Measurements from ENCODE around the gene SMARCC2.

Gene SMARCC2

DNA sequence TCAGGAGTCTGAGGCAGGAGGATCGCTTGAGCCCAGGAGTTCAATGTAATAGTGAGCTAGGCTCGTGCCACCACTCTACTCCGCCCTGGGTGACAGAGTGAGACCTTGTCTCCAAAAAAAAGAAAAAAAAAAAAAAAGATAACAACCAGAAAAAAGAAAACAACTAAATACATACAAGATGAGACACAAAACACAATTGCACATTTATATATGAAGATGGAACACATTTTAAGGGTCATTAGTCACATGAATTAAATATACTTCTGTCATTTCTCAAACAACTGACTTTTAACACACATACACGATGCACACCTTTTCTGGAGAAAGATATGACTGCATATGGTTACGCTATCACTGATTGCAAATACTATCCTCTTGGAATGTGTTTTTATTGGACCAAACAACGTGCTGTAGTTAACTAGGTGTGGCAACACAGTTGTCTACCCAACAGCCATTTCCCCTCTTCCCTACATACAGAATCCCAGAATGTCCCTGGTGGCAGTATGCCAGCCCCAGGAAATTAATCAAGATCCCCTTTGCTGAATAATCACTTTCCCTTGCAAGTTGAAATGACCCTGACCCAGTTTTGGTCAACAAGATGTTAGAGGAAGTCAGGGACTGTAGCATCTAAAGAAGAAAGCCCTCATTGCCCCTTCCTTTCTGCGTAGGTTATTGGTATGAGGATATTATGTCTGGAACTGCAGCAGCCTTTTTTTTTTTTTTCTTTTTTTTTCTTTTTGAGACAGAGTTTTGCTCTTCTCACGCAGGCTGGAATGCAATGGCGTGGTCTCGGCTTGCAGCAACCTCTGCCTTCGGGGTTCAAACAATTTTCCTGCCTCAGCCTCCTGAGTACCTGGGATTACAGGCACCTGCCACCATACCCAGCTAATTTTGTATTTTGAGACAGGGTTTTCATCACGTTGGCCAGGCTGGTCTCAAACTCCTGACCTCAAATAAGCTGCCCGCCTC, 42.5 kb downstream of the SMARCC2 start:
- no peak for DNase-seq

DNA sequence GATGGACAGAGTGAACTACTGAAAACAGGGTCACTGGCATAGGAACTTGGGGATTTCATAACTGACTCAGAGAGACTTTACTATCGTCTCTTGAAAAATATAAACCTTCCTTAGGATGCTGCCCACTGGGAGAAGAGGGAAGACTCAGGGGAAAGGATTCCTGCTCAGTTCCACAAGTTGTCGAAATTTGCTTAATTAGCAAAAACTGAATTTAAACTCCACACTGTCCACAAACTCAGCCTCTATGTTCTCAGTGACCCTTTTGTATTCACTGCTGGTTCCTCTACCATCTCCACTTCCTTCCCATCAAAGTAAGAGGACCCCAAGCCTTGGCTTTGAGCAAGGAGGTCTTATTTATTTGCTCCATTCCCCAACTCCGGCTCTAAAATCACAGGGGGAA, 44.1 kb downstream of the SMARCC2 start:
- no peak for DNase-seq

DNA sequence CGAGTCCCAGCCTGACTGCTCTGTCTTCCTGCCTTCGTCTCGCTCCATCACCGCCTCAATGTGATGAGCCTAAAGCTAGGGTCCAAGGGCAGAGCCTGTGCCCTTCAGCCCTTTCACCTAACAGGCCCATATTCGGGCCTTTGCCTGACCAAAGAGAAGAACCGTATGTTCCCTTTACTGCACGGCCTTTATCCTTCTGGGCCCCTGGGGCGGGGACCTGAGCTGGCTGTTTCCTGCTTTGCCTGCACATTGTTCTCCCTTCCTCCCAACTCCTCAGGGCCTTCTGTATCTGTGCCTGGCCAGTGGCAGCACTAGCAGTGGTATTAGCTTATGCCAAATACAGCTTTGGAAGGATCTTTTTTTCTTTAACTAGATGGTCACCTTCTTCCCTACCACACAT, 45.4 kb downstream of the SMARCC2 start:
- no peak for DNase-seq

DNA sequence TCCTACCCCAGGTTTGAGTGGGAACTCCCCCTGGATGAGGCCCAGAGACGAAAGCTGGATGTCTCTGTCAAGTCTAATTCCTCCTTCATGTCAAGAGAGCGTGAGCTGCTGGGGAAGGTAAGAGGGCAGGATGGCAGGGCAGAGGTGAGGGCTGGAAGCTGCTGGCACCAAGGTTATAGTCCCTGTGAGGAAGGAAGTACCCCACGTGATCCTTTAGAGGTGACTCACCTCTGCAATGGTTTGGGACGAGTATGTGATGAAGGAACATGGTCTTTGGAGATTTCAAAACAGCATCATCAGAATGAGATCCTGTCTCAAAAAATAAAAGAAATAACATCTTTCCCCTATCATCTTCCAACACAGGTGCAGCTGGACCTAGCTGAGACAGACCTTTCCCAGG, 46.1 kb downstream of the SMARCC2 start:
- no peak for DNase-seq

DNA sequence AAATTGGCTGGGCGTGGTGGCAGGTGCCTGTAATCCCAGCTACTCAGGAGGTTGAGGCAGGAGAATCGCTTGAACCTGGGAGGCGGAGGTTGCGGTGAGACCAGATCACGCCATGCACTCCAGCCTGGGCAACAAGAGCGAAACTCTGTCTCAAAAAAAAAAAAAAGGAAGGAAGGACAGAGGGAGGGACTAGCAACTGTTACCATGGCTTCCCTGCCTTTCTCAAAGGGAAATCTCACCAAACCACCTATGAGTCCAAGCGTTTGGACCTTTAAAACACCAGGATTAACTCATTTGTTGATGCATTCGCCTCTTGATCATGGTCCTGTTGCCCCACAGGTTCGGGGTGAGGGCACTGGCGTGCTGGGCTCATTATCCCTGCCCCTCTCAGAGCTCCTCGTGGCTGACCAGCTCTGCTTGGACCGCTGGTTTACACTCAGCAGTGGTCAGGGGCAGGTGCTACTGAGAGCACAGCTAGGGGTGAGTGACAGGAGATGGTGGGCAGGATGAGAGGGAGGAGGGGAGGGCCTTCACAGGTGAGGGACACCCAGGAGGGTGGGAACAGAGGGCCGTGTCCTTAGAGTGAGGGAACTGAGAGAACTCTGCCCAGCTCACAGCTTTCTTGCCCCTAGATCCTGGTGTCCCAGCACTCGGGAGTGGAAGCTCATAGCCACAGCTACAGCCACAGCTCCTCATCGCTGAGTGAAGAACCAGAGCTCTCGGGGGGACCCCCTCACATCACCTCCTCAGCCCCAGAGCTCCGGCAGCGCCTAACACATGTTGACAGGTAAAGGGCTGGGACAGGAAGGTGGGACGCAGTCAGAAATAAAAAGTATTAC, 47.1 kb downstream of the SMARCC2 start:
- DNase-seq, result no peak

DNA sequence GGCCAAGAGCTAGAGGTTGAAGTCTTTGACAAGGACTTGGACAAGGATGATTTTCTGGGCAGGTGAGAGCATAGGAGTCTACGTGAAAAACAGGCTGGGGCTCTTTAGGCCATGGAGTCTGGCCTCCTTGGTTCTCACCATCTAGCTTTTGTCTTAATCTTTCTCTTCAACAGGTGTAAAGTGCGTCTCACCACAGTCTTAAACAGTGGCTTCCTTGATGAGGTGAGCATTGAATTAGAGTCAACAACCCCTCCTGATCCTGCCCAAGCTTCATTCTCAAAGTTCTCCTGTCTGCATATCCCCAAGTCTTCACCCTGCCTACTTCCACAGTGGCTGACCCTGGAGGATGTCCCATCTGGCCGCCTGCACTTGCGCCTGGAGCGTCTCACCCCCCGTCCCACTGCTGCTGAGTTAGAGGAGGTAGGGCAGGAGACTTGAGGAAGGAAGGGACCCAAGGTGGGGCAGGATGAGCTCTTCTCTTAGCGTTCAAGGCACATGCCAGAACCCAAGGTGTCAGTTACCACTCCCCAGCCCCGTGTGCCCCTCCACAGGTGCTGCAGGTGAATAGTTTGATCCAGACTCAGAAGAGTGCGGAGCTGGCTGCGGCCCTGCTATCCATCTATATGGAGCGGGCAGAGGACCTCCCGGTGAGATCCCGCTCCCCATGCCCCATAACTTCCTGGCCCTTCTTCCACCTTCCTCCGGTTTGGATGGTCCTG, 51.3 kb downstream of the SMARCC2 start:
- DNase-seq, result no peak

DNA sequence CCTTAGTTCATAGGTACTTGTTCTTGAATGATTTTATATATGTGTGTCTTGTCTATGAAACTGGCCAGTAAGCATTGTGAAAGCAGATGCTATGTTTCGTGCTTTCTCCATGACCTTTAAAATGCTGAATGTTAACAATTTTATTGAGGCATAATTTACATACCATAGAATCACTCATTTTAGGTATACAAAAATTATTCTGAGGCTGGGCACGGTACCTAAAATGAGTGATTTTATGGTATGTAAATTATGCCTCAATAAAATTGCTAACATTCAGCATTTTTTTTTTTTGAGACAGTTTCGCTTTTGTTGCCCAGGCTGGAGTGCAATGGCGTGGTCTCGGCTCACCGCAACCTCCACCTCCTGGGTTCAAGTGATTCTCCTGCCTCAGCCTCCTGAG, 54.4 kb downstream of the SMARCC2 start:
- DNase-seq, result no peak

DNA sequence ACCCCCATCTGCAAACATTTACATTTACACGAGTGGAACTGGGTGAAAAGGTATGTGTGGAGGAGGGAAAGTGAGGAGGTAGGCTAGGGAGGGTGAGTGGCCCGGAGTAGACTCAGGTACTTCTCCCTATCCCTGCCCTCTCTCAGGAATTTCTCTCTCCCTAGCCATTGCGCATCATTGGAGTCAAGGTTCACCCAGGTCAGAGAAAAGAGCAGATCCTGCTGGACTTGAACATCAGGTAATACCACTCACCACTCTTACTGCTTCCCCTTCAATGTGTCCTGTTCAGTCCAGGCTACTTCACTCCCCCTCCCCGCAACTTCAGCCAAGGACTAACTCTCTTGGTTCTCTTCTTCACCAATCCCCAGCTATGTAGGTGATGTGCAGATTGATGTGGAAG, 58.4 kb downstream of the SMARCC2 start:
- no peak for DNase-seq

DNA sequence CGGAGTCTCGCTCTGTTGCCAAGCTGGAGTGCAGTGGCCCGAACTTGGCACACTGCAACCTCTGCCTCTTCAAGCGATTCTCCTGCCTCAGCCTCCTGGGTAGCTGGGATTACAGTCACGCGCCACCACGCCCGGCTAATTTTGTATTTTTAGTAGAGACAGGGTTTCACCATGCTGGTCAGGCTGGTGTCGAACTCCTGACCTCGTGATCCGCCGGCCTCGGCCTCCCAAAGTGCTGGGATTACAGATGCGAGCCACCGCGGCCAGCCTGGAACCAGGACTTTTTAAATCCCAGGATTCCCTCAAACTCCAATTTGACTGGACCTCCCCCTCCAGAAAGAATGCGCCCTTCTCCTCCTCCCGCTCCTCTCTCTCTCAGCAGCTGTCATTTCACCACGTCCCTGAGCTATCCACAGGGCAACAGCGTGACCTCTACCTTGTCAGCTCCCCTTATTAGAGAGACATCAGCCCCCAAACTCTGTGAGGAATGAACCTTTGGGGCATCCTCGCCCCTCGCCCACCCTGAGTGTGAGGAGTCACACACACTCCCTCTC, 59.3 kb downstream of the SMARCC2 start:
- no peak for DNase-seq

DNA sequence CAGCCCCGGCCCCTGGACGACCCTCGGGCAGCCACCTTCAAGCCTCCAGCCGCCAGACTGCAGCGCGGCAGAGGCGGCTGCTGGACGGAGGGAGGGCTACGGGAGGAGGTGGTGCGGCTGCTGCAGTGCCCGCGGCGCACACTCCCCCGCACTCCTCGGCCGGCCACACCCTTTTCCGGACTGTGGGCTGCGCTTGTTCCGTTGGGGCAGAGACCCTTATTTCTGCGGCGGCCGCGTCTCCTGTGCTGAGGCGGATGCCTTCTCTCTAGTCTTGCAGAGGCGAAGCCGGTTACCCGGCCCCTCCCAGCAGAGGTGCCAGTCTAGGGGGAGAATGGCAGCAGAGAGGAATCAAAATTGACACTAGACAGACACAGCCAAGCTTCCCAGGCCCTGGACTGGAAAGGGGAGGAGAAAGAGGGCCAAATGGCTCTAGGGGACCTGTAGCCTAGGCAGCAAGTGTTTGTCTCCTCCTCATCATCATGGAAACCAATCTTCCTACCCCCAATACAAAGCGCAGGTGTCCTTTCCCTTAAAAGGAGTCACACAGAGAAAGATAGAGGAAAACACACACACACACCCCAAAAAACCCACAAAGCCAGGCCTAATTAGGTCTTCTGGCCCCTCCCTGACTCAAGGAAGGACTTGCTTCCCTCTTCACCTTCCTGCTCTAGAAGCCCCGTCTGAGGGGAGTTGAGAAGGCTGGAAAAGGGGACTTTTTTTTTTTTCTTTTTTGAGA, 59.9 kb downstream of the SMARCC2 start:
- peak; percentile 79 to 85 for DNase-seq

DNA sequence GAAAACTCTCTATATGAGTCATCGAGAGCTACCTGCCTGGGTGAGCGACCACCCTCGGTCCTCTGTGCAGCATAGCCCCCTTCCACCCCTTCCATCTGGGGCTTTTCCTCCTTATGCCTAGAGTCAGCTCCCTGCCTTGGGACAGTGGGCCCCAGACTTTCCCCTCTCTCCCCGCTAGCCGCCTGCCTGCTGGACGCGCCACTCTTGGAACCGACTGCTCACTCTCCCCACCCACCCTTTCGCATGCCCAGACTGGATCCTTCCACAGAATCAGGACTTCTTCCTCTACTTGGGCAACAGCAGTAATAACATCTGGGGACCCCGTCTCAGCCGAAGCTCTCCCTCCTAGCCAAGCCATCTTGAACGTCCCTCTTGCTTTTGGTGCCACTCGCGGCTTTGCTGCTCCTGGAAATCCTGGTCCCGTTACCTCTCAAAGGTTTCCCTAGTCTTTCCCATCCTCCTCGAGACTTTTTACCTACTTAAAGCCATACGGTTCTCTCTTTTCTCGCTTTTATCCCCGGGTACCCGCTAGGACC, 60.5 kb downstream of the SMARCC2 start:
- peak; percentile 25 to 36 for DNase-seq

DNA sequence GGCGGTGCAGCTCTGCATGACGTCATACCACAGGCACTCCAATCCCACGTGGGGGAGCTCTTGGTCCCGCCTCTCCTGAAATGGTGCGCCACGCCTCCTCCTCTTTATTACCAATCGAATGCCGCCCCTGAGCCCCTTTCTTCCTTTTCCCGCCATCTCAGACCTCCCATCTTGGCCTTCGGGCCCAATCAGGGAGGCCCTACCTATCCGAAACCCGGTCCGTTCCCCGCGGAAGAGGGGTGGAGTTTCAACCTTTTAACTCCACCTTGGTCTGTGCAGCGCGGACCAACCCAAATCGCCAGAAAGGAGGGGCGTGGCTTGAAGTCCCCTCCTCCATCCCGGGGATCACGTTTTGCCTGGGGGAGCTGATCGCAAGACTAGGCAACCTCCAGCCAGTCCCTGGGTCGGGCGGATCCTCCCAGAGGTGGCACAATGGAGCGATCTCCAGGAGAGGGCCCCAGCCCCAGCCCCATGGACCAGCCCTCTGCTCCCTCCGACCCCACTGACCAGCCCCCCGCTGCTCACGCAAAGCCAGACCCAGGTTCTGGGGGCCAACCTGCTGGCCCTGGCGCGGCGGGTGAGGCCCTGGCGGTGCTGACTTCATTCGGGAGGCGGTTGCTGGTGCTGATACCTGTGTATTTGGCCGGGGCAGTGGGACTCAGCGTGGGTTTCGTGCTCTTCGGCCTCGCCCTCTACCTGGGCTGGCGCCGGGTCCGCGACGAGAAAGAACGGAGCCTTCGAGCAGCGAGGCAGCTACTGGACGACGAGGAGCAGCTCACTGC, 61.2 kb downstream of the SMARCC2 start, which contains the start of gene ESYT1:
TSS of gene ESYT1 (plus strand) at position 380 of the 782 bp plus-strand sequence. CDS start at position 433, 53 bp downstream.
- peak; percentile 100 for DNase-seq

DNA sequence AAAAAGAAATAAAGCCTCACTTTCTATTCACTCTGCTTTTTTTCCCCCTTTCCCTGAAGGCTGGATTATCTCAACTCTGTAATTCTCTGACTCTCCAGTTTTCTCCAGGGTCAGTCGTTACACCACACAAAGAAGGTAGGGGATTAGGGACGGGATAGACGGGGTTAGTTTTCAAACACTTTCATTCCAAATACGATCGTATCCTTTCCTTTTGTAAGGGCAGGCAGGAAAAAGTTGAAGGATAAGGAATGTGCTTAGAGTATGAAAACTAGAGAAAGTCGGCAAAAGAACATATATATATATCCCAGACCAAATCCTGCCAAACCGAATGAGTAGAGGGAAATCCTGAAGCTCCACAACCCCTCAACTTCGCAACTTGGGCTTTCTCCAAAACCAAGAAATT, 61.8 kb downstream of the SMARCC2 start:
- DNase-seq, result no peak

DNA sequence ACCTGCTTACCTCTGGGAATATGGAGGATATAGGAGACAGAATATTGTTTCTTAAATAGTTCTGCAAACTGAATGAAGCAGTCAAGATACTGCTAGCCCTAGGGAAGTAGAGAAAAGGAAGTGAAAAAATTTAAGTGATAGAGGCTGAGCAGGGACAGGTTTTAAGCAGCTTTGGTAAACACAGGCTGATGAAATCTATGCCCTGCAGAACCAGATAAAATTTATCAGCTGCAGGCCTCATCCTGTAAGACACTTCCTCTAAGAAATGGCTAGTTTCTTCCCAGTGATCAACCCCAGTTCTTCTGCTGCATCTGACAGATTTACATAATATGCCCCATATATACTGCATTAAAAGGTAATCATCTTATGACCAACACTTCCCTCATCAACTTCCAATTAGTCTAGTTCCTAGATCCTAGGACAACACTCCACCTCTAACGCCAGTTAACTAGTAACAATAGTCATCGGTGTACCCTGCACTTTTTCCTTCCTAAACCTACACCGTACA, 62.5 kb downstream of the SMARCC2 start:
- DNase-seq, result peak in 1 of 2 donors; percentile 16

DNA sequence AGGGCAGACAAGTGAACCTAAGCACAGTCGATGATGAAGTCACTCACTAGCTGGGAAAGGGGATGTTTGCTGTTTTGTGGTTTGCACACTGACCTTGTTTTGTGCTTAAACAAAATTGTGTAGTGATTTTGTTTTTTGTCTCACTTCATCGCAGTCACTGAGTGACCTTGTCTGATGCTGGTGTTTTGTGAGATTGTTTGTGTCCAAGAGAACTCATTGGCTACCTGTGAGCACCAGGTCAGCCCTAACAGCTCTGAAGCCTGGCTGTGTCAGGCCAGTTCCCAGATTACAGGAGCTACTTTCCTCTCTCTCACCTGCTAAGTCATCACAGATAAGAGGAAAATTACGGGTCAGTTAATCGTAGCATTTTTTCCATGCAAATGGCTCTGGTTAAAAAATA, 65.2 kb downstream of the SMARCC2 start:
- no peak for DNase-seq

DNA sequence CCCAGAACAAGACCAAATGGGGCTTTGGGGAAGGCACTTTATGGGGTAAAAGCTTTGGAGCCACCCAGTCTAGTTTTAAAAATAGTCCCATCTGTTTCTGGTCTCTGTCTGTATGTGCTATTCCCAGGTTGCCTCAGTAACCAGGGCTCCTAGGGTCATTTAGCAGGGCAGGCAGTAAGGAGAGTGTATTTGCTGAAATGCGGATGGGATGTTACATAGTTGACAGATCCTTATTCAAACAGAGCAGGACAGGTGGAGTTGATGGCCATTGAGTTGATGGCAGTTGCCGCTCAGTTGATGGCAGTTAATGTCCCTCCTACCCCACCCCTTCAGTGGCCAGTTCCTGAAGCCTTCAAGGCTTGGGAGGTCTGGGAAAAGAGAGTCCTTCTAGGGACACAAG, 66.6 kb downstream of the SMARCC2 start:
- no peak for DNase-seq

DNA sequence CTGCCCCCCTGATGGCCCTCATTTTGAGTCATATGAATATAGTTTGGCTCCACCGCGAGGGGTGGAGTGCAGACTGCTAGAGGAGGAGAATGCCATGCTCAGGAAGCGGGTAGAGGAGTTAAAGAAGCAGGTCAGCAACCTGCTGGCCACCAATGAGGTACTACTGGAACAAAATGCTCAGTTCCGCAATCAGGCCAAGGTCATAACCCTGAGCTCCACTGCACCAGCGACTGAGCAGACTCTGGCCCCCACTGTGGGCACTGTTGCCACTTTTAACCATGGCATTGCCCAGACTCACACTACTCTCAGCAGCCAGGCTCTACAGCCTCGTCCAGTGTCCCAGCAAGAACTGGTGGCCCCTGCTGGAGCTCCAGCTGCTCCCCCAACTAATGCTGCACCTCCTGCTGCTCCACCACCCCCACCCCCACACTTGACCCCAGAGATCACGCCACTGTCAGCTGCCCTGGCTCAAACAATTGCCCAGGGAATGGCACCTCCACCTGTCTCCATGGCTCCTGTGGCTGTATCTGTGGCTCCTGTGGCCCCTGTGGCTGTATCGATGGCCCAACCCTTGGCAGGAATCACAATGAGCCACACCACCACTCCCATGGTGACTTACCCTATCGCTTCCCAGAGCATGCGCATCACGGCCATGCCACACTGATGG, 67.9 kb downstream of the SMARCC2 start:
- DNase-seq, result no peak

DNA sequence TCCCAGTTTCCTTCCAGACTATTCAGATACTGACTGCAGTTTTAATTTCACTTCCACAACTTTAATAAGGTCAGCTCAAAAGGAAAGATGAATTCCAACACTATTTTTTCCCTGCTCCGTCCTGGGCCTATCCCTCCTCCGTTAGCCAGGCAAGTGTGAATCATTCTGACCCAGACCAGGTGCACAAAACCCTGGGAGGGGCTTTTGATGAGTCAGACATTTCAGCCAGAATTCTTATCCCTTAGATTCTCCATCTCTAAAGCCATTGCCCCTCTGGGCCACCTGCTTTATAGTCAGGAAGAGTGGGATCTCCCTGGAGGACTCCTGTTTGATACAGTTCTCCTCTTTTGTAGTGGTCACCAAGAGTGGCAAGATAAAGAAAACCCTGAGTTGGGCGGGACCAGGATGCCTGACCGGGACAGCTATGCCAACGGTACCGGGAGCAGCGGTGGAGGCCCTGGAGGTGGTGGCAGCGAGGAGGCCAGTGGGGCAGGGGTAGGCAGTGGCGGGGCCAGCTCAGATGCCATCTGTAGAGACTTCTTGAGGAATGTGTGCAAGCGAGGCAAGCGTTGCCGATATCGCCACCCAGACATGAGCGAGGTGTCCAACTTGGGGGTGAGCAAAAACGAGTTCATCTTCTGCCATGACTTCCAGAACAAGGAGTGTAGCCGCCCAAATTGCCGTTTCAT, 69.0 kb downstream of the SMARCC2 start:
- no peak for DNase-seq

DNA sequence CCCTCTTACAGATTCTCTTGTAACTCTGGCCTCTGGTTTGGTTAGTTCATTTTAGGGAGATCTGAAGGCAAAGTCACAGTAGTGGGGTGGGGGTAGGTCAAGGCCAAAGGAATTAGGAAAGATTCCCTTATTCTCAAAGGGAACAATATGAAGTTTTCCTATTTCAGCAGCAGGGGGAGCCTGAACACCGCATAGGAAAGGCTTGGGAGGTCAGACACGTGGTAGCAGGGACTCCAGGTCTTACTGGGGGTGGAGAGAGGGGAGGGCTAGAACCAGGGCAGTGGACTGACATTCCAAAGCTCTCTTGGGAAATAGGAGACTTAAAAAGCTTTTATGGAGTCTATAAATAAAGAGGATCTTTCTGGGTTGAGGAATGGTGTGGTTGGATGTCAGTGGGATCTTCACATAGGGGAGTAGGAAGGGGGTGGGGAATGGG, 69.9 kb downstream of the SMARCC2 start:
- DNase-seq, result peak; percentile 77 to 78

All from CD4-positive, alpha-beta T cell treated with Interleukin-4 for 1 hour (primary cell).